Neural progenitor cell (in vitro differentiated cells): ENCODE data around the gene RIC1. TPM values are rescaled to one million over a fixed set of nuclear protein-coding genes. Genes with fewer than 3 reads are reported as not detected.

Source experiments
- DNase-seq: peaks from one replicate; pipeline ENCODE4 v3.0.0-alpha.2; 2016; ENCODE audit warnings: low spot score
- H2AFZ ChIP-seq: fragments of 200-600 bp; sonication (generic); replicated peaks from 2 replicates; pipeline ENCODE4 v1.6.1; 2016; ENCODE audit warnings: antibody characterized with exemption
- H3F3A ChIP-seq: fragments of 200-600 bp; sonication (generic); 2 replicates; pipeline ENCODE4 v1.6.1; 2016; ENCODE audit warnings: antibody characterized with exemption, low read depth
- H3K27ac ChIP-seq: fragments of 200-600 bp; sonication (generic); 2 replicates; pipeline ENCODE4 v1.5.1; 2016; ENCODE audit warnings: mild to moderate bottlenecking
- H3K27me3 ChIP-seq: fragments of 200-600 bp; sonication (generic); 2 replicates; pipeline ENCODE4 v1.6.1; 2016; ENCODE audit warnings: mild to moderate bottlenecking, moderate library complexity
- H3K36me3 ChIP-seq: fragments of 200-600 bp; sonication (generic); 2 replicates; pipeline ENCODE4 v1.5.1; 2016
- H3K4me1 ChIP-seq: fragments of 200-600 bp; sonication (generic); 2 replicates; pipeline ENCODE4 v1.6.1; 2016; ENCODE audit warnings: mixed run types
- H3K4me2 ChIP-seq: fragments of 200-600 bp; sonication (generic); 2 replicates; pipeline ENCODE4 v1.6.1; 2016
- H3K4me3 ChIP-seq: fragments of 200-600 bp; sonication (generic); 2 replicates; pipeline ENCODE4 v1.5.1; 2016
- H3K79me2 ChIP-seq: fragments of 200-600 bp; sonication (generic); 2 replicates; pipeline ENCODE4 v1.6.1; 2016; ENCODE audit warnings: low read depth
- H3K9ac ChIP-seq: fragments of 200-600 bp; sonication (generic); 2 replicates; pipeline ENCODE4 v1.6.1; 2016
- H3K9me3 ChIP-seq: fragments of 200-600 bp; sonication (generic); 2 replicates; pipeline ENCODE4 v1.5.1; 2016; ENCODE audit warnings: low read depth
- H4K20me1 ChIP-seq: fragments of 200-600 bp; sonication (generic); 2 replicates; pipeline ENCODE4 v1.6.1; 2016; ENCODE audit warnings: low read depth
- H3K27ac Mint-ChIP-seq: 3 replicates; pipeline ENCODE4 v1.8.0; 2021; ENCODE audit warnings: mixed read lengths
- H3K27me3 Mint-ChIP-seq: 2 replicates; pipeline ENCODE4 v1.8.0; 2022; ENCODE audit warnings: low read depth, mild to moderate bottlenecking, inconsistent platforms, moderate library complexity, mixed read lengths; ENCODE audit not compliant: insufficient read depth
- H3K36me3 Mint-ChIP-seq: 3 replicates; pipeline ENCODE4 v1.8.0; 2021; ENCODE audit warnings: mixed read lengths
- H3K4me1 Mint-ChIP-seq: 3 replicates; pipeline ENCODE4 v1.8.0; 2021; ENCODE audit warnings: mixed read lengths
- H3K4me3 Mint-ChIP-seq: 3 replicates; pipeline ENCODE4 v1.8.0; 2021; ENCODE audit warnings: mild to moderate bottlenecking, moderate library complexity, mixed read lengths
- H3K9me3 Mint-ChIP-seq: 3 replicates; pipeline ENCODE4 v1.8.0; 2020; ENCODE audit warnings: mixed read lengths
- CTCF ChIP-seq: fragments of 200-600 bp; sonication (generic); IDR thresholded peaks from 2 replicates; pipeline ENCODE4 v1.5.1; 2017; ENCODE audit warnings: antibody characterized with exemption, mild to moderate bottlenecking
- EZH2 ChIP-seq: fragments of 200-600 bp; sonication (generic); IDR thresholded peaks from 2 replicates; pipeline ENCODE4 v1.6.1; 2017; ENCODE audit warnings: antibody characterized with exemption, mild to moderate bottlenecking, moderate library complexity
- EZH2phosphoT487 ChIP-seq: fragments of 200-600 bp; sonication (generic); IDR thresholded peaks from 2 replicates; pipeline ENCODE4 v1.6.1; 2017; ENCODE audit warnings: antibody characterized with exemption
- total RNA-seq: library from RNA; depleted of rRNA; stranded (reverse); fragments of >200 nt; gene quantifications from 2 replicates; pipeline ENCODE4 v1.2.3, GENCODE V29; 2015; ENCODE audit warnings: low replicate concordance

Gene RIC1
- total RNA-seq, 1 donor from 2014 or later = 31.9 TPM

GRCh38 chr9:5825223-5825622 lies 196.3 kb downstream of the RIC1 start:
- no peak for DNase-seq
- no peak overlapping the region for H3K27ac ChIP-seq
- no peaks in the 10 kb centered on the region for H3K4me1 ChIP-seq

More at GRCh38 chr9:5825223-5825622, 196.3 kb downstream of the RIC1 start:
- TF ChIP-seq EZH2phosphoT487 (no peak), CTCF (no peak), EZH2 (no peak)
- Histone ChIP-seq H3K4me3 (no peak overlapping the region), H3F3A (no peaks in the 10 kb centered on the region), H3K9me3 (no peaks in the 10 kb centered on the region), H3K27me3 (no peaks in the 10 kb centered on the region), H2AFZ (no peak overlapping the region), H4K20me1 (no peaks in the 10 kb centered on the region), H3K4me2 (no peak overlapping the region), H3K79me2 (no peaks in the 10 kb centered on the region), H3K9ac (no peak overlapping the region), H3K36me3 (no peaks in the 10 kb centered on the region)
- H3K36me3 Mint-ChIP-seq = no peaks in the 10 kb centered on the region
- no peaks in the 10 kb centered on the region for H3K4me1 Mint-ChIP-seq
- H3K27me3 Mint-ChIP-seq = no peaks in the 10 kb centered on the region
- H3K4me3 Mint-ChIP-seq = no peak overlapping the region
- H3K27ac Mint-ChIP-seq = no peak overlapping the region
- H3K9me3 Mint-ChIP-seq = no peaks in the 10 kb centered on the region

Other genes starting within 250 kb of the RIC1 start
- 37.7 and 38.4 TPM in 2 replicates for gene PLGRKT, start 191.2 kb upstream of the RIC1 start, total RNA-seq
- gene CD274, start 178.6 kb upstream of the RIC1 start, total RNA-seq = not detected in 2 replicates
- not detected in 2 replicates for gene PDCD1LG2, start 118.6 kb upstream of the RIC1 start, total RNA-seq
- 19.8 and 25.5 TPM in 2 replicates for gene ERMP1, start 204.0 kb downstream of the RIC1 start, total RNA-seq